HUES6 (cell line): ENCODE results near the gene ARL5C.

Experiments
- H3K27ac ChIP-seq: 2 replicates; pipeline ENCODE4 v1.7.0; 2013; ENCODE audit warnings: low read depth, mild to moderate bottlenecking, low read length, inconsistent platforms
- H3K27me3 ChIP-seq: 2 replicates; pipeline ENCODE4 v1.6.1; 2013; ENCODE audit warnings: low read length; ENCODE audit not compliant: control insufficient read depth, insufficient read depth
- H3K36me3 ChIP-seq: 2 replicates; pipeline ENCODE4 v1.6.1; 2013; ENCODE audit warnings: low read length; ENCODE audit not compliant: control insufficient read depth, insufficient read depth
- H3K4me1 ChIP-seq: 2 replicates; pipeline ENCODE4 v1.6.1; 2013; ENCODE audit warnings: low read length; ENCODE audit not compliant: control insufficient read depth, insufficient read depth
- H3K4me3 ChIP-seq: 2 replicates; pipeline ENCODE4 v1.5.1; 2013; ENCODE audit warnings: low read depth, low read length
- H3K9ac ChIP-seq: one replicate; pipeline ENCODE4 v1.6.1; 2013; ENCODE audit warnings: mild to moderate bottlenecking, low read length
- H3K9me3 ChIP-seq: 2 replicates; pipeline ENCODE4 v1.6.1; 2013; ENCODE audit warnings: low read depth, low read length; ENCODE audit not compliant: control insufficient read depth, insufficient read depth

The ARL5C gene

DNA sequence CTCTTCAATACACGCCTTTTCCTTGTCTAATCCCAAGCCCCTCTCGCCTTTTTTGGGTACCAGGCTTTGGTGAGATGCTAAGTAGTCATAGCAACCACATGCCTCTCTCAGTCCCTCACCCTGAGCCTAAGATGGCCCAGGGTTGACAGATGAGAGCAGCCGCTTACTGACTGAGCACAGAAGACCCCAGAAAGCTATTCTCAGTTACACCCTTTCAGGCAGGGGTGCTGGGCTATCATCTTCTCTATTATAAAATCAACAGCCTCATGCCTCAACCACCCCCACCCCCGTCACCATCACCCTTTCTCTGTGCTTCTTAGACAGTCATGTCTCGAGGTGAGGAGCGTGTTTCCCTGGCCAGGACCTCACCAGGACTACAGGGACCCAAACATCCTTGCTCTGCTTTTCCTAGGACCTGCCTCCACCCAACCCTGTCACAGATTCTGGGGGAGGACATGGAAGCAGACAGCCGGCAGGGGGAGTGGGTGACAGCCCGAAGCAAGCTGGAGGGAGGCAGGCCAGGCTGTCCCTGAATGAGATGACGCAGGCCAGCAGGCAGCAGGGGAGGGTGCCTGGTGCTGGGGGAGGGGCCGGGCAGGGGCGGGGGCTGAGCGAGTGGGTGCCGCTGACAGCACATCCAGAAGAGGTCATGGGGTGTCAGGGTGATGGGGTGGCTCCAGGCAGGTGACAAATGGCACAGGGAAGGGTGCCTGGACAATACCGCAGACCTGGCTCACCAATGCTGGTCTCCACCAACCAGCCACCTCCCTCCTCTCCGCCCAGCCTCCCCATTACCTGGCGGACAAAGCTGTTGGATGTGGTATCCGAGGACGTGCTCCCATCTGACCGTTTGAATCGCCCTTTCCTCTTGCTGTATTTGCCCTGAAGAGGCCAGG lies 28.4 kb upstream of the ARL5C start:
- peak overlapping the region; percentile 49 for H3K9ac ChIP-seq
- H3K4me1 ChIP-seq: peaks cover 29% of the 10 kb centered on the region
- peaks cover 29% of the 10 kb centered on the region for H3K36me3 ChIP-seq
- H3K27me3 ChIP-seq: no peaks in the 10 kb centered on the region
- H3K4me3 ChIP-seq: peak overlapping the region; percentile 66
- no peak overlapping the region for H3K27ac ChIP-seq
- no peaks in the 10 kb centered on the region for H3K9me3 ChIP-seq

DNA sequence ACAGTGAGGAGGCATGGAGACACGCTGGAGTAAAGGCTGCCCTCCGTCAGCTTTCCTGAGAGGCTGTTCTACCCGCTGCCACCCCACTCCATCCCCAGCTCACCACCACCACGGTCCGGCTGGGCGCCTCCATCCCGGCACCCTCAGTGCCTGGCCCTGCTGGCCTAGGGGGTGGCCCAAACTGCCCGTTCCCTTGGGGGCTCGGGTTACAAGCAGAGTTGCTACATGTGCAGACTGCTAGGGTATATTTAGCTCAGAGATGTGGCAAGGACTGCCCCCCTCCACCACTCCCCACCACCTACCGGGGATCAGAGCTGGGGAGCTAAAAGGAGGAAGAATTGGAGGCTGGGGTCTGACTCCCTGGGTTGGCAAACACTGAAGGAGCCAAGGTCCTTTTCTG lies 27.4 kb upstream of the ARL5C start:
- Histone ChIP-seq H3K36me3 (peaks cover 32% of the 10 kb centered on the region), H3K4me3 (no peak overlapping the region), H3K27ac (no peak overlapping the region)

DNA sequence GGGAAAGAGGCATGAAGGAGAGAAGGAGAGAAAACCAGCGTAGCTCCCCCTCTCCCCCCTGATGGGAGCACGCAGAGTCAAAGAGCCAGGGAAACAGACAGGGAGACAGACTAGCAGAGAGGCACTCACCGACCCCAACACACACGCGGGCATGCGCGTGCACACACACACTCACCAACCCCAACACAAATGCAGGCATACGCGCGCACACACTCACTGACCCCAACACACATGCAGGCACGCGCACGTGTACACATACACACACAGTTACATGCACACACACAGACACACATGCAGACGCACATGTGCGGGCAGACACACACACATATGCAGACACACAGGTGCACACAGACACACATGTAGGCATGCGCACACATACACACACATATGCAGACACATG lies 26.9 kb upstream of the ARL5C start:
- H3K9me3 ChIP-seq: no peaks in the 10 kb centered on the region
- H3K27ac ChIP-seq: no peak overlapping the region
- no peak overlapping the region for H3K4me3 ChIP-seq
- H3K27me3 ChIP-seq: no peaks in the 10 kb centered on the region
- peaks cover 33% of the 10 kb centered on the region for H3K36me3 ChIP-seq
- no peak overlapping the region for H3K9ac ChIP-seq
- H3K4me1 ChIP-seq: peaks cover 24% of the 10 kb centered on the region

More for the DNA sequence above, 27.4 kb upstream of the ARL5C start:
- Histone ChIP-seq H3K27me3 (no peaks in the 10 kb centered on the region), H3K9ac (no peak overlapping the region), H3K9me3 (no peaks in the 10 kb centered on the region), H3K4me1 (peaks cover 29% of the 10 kb centered on the region)

DNA sequence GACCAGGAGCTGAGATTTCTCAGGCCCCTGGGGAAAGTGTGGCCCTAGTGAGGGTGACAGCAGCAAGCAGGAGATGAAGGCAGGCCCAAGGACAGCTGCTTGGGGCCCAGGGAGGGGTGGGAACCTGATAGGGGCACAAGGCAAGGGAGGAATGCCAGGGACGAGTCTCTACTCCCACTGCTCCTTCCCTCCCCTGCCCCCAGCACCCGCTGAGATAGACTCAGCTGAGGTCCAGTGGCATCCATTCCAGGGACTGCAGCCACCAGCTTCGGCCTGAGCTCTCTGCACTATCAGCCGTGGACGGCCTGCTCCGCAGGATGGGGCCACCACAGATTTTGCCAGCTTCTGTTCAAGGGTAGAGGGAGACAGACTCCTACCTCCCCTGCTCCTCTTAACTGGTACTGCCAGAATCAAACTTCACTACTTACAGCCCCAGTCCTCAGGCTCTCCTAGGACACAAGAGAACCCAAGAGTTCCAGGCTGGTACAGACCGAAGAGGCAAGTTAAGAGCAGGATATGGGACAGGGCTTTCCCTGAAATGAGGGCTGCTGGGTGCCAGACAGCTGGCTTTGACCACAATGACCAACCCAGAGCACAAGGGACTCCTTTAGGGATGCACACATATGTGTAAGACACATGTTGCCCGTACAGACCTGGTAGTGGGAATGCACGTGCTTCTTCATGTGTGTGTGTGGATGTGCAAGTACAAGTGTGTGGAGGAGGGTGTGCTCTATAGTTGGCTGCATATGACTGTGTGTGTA lies 26.0 kb upstream of the ARL5C start:
- no peak overlapping the region for H3K4me3 ChIP-seq
- no peaks in the 10 kb centered on the region for H3K27me3 ChIP-seq
- H3K4me1 ChIP-seq: peaks cover 23% of the 10 kb centered on the region
- peak overlapping the region; percentile 13 for H3K9ac ChIP-seq
- H3K27ac ChIP-seq: no peak overlapping the region
- peaks cover 40% of the 10 kb centered on the region for H3K36me3 ChIP-seq
- H3K9me3 ChIP-seq: no peaks in the 10 kb centered on the region

DNA sequence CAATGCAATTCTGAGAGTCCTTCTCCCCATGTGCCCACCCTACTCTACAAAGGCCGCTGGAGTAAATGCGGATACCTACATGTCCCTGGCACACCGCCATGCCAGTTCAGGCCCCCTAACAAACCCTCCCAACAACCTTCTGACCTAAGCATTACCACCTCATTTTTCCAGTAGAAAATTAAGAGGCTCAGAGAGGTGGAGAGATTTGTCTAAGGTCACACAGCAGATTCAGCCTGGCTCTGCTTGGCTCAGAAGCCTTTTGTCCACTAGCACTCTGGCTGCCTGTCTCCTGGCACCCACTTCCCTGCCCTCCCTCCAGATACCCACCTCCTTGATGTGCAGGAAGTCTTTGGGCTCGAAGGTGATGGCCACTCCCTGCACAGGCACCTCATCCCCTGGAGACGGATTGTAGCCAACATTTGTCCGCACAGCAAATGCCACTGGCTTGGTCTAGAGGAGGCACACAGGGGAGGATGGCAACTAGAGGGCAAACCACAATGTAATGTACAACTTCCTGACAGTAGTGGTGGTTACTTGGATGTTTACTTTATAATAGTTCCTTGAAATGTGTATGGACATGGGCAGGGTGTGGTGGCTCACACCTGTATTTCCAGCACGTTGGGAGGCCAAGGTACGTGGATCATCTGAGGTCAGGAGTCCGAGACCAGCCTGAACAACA lies 21.3 kb upstream of the ARL5C start:
- H3K36me3 ChIP-seq: peaks cover 65% of the 10 kb centered on the region
- H3K4me3 ChIP-seq: no peak overlapping the region

DNA sequence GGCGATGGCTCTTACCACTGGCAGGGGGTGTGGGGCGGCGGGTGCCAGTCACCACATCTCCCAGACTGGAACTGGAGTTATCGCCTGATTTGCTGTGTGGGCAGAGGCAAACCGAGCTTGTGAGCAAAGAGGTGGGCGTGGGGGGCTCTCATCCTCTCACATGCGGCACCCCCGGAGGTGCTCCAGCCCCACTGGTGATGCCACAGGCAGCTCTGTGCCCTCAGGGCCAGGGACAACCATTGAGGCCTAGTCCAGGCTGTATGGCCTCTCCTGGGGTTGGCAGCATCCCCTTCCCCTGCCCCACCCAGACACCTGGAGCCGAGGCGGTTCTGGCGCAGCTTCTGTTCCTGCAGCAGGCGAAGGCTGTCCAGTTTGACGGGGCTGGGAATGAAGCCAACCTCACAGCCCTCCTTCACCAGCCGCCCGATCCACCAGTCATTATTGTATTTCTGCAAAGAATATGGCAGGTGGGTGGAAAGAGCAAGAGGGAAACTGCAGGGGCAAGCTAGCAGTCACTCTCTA lies 20.6 kb upstream of the ARL5C start:
- no peaks in the 10 kb centered on the region for H3K27me3 ChIP-seq
- H3K27ac ChIP-seq: no peak overlapping the region
- peaks cover 58% of the 10 kb centered on the region for H3K36me3 ChIP-seq
- H3K9ac ChIP-seq: no peak overlapping the region
- H3K9me3 ChIP-seq: no peaks in the 10 kb centered on the region
- H3K4me3 ChIP-seq: no peak overlapping the region
- no peaks in the 10 kb centered on the region for H3K4me1 ChIP-seq

More for the DNA sequence above, 21.3 kb upstream of the ARL5C start:
- no peak overlapping the region for H3K9ac ChIP-seq
- H3K4me1 ChIP-seq: no peaks in the 10 kb centered on the region
- H3K9me3 ChIP-seq: no peaks in the 10 kb centered on the region
- no peaks in the 10 kb centered on the region for H3K27me3 ChIP-seq
- no peak overlapping the region for H3K27ac ChIP-seq

DNA sequence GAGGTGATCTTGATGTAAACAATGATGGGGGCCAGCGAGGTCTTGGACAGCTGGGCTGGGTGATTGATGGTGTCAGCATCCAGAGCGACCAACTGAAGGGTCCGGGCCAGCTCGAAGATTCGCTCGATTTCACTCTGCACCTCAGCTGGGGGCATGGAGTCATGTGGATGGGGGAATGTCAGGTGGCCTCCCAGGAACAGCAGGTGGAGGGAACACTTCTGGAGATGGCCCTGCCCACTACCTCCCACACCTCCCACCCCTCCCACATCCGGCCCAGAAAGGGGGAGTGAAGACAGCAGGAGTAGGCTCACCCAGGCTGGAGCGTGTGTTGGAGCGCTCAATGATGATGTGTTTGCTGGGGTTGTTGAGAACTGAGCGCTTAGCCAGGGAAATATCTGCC lies 17.8 kb upstream of the ARL5C start:
- no peaks in the 10 kb centered on the region for H3K4me1 ChIP-seq
- H3K27ac ChIP-seq: no peak overlapping the region
- peaks cover 52% of the 10 kb centered on the region for H3K36me3 ChIP-seq
- H3K27me3 ChIP-seq: no peaks in the 10 kb centered on the region
- H3K9me3 ChIP-seq: no peaks in the 10 kb centered on the region
- H3K9ac ChIP-seq: no peak overlapping the region
- H3K4me3 ChIP-seq: no peak overlapping the region

DNA sequence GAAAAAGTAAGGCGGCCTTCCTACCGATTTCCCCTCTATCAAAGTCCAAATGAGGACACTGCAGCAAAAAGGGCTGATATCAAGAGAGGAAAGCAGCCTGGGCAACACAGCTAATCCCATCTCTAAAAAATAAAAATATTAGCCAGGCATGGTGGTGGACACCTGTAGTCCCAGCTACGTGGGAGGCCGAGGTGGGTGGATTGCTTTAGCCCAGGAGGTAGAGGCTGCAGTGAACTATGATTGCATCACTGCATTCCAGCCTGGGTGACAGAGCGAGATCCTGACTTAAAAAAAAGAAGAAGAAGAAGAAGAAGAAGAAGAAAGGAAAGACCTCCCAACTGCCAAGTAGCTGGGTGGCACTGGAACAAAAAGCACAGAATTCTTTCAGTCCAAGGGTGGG lies 17.1 kb upstream of the ARL5C start:
- H3K9ac ChIP-seq: no peak overlapping the region
- no peak overlapping the region for H3K27ac ChIP-seq
- H3K4me3 ChIP-seq: no peak overlapping the region
- peaks cover 48% of the 10 kb centered on the region for H3K36me3 ChIP-seq
- H3K27me3 ChIP-seq: no peaks in the 10 kb centered on the region
- H3K4me1 ChIP-seq: no peaks in the 10 kb centered on the region
- H3K9me3 ChIP-seq: no peaks in the 10 kb centered on the region

DNA sequence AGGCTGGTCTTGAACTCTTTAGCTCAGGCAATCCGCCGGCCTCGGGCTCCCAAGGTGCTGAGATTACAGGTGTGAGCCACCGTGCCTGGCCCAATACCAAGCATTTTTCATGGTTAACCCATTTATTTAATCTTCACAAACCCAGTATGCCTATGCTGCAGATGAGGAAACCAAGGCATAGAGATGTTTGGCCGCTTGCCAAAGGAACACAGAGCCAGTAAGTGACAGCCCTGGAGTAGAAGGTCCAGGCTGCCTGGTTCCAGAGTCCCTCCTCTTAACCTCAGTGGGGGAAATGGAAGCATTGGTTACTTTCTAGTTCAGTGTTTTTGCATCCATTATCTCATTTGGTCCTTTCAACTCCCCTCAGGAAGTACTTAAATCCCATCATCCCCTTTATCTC lies 15.3 kb upstream of the ARL5C start:
- Histone ChIP-seq H3K27me3 (no peaks in the 10 kb centered on the region), H3K9me3 (no peaks in the 10 kb centered on the region), H3K4me1 (0 out of 2 replicates have a peak, but pooled peaks cover 3% of the 10 kb centered on the region), H3K4me3 (no peak overlapping the region), H3K9ac (no peak overlapping the region), H3K36me3 (peaks cover 38% of the 10 kb centered on the region), H3K27ac (no peak overlapping the region)

DNA sequence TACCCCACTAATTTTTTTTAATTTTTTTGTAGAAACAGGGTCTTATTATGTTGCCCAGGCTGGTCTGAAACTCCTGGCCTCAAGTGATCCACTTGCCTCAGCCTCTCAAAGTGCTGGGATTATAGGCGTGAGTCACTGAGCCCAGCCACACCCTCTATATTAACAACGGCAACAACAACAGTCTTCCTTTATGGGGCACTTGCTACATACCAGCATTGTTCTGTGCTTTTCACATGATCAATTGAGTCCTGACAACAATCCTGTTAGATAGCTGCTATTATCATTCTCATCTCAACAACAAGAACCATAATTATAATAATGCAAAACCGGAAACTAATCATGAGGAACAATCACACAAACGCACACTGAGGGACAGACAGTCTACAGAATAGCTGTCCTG lies 12.6 kb upstream of the ARL5C start:
- Histone ChIP-seq H3K9me3 (no peaks in the 10 kb centered on the region), H3K9ac (no peak overlapping the region), H3K4me1 (peaks cover 11% of the 10 kb centered on the region), H3K4me3 (no peak overlapping the region), H3K27me3 (no peaks in the 10 kb centered on the region), H3K27ac (no peak overlapping the region), H3K36me3 (peaks cover 17% of the 10 kb centered on the region)
